ENCODE data around the gene BNIP2.
A peak's percentile ranks its signal among the peaks of the same experiment; 100 is the strongest.

Gene BNIP2

GRCh38 chr15:59622289-59622688, 66.8 kb downstream of the BNIP2 start:
- peak; percentile 80 for DNase-seq

- DNase-seq, result no peak
Observed at GRCh38 chr15:59618406-59618805, 70.7 kb downstream of the BNIP2 start.

DNA sequence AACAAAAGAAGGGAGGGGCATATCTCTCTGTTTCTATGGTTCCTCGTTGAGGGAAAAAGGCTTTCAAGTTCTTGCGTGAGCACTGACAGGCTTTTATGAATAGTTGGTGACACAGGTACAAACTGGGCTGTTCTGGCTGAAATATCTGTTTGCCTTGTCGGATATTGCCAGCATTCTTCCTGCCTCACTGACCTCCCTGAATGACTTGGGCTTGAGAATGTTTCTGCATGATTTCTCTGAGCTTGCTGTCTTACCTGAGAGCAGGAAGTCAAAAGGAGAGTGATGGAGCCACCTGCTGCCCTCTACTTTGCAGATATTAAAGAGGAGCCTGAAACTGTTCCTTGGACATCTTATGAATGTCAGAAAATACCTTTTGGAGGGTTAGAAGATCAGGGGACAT, 72.7 kb downstream of the BNIP2 start:
- no peak for DNase-seq

GRCh38 chr15:59615661-59616060, 73.5 kb downstream of the BNIP2 start:
- DNase-seq, result no peak

GRCh38 chr15:59614153-59614552, 75.0 kb downstream of the BNIP2 start:
- no peak for DNase-seq

DNA sequence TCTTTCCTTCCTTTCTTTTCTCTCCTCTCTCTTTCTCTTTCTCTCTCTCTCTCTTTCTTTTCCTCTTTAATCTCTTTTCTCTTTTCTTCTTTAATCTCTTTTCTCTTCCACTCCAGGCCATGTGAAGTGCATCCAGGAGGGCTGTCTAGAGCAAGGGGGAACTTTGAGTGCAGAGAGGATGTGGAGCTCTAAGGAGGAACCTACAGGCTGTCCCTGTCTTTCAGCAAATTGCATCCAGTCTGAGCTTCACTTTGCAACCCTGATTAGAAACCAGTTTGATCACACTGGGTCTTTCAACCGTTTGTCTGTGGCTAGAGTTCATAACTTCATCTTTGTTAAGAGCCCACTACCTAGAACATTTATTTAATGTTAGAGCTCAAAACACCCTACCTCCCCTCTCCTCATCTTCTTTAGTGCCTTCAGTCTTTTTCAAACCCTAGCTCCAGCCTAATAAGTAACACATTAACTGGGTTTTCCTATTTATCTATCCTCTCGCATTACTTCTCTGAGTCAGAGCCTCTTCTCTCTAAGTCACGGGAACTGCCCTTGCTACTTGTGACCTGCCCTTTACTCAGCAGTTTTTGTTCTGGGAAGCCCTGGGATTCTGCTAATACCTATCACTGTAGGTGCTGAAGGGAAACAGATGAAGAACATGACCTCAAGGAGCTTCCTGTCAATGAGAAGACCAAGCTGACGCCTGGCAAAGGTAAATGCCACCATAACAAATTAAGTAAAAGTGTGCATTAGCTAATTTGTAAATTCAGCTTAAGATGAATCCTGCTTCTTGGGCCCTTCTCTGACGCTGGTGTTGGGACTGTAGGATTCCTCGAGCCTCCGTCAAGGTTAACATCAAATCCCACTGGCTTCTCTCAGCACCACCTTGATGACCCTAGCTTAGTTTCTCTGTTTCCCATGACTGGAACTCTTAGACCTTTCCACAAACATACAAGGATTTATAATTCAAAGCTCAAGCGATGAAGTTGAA, 77.6 kb downstream of the BNIP2 start, which contains the start of gene GCNT3:
Gene GCNT3 (plus strand): TSS at position 508 of the 985 bp plus-strand sequence. CDS start 6,456 bp downstream, outside the sequence.
- no peak for DNase-seq

DNA sequence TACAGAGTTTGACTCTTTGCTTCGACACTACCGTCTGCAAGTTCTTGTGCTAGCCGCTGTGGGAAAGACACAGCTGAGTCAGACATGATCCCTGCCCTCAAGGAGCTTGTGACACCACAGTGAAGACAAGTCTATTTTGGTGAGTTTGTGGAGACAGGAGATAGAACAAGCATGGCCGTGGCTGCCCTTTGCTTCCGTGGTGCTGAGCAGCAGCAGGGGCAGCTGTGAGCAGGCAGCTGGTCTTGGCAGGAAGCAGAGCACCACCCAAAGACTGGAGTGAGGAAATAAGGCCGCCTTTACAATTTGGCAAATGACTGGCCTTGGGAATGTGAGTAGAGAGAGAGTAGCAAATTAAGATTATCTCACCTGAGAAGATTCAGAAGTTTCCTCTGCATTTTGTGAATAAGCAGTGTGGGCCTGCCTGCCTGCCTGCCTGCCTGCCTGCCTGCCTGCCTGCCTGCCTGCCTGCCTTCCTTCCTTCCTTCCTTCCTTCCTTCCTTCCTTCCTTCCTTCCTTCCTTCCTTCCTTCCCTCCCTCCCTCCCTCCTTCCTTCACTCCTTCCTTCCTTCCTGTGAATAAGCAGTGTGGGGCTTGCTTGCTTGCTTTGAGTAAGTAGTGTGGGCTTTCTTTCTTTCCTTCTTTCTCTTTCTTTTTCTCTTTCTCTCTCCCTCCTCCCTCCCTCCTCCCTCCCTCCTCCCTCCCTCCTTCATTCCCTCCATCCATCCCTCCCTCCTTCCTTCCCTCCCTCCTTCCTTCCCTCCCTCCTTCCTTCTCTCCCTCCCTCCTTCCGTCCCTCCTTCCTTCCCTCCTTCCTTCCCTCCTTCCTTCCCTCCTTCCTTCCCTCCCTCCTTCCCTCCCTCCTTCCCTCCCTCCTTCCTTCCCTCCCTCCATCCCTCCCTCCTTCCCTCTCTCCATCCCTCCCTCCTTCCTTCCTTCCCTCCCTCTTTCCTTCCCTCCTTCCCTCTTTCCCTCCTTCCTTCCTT, 79.1 kb downstream of the BNIP2 start:
- no peak for DNase-seq

Data from hematopoietic multipotent progenitor cell treated with erythropoietin and hydrocortisone succinate and interleukin-3 and kit ligand, for 6 days (in vitro differentiated cells).